Fibroblast of the aortic adventitia (primary cell): ENCODE results near the gene CACNA1D. TPM values are rescaled to one million over a fixed set of nuclear protein-coding genes. Genes with fewer than 3 reads are reported as not detected.

Source experiments
- DNase-seq: peaks from one replicate; pipeline ENCODE4 v3.0.0-alpha.2; 2010; ENCODE audit warnings: low read depth
- H3K4me3 ChIP-seq: 2 replicates; pipeline ENCODE4 v1.5.1; 2011; ENCODE audit warnings: low read depth, mild to moderate bottlenecking, control low read depth, low read length, moderate library complexity
- CTCF ChIP-seq: IDR thresholded peaks from 2 replicates; pipeline ENCODE4 v1.5.1; 2011; ENCODE audit warnings: mild to moderate bottlenecking, low read length, control low read depth, inconsistent platforms; ENCODE audit not compliant: insufficient read depth
- total RNA-seq: library from RNA; depleted of rRNA; stranded (reverse); fragments of >200 nt; gene quantifications from 2 replicates; pipeline ENCODE4 v1.2.3, GENCODE V29; 2012; ENCODE audit warnings: low replicate concordance

Gene CACNA1D
- total RNA-seq, 1 donor, result 1.9 TPM

- DNase-seq, result no peak
- TF ChIP-seq CTCF, result no peak
- H3K4me3 ChIP-seq, result no peak overlapping the region
Observed at GRCh38 chr3:53772562-53772961, 278.2 kb downstream of the CACNA1D start.

- TF ChIP-seq CTCF, result no peak
- peak; percentile 76 for DNase-seq
- H3K4me3 ChIP-seq, result no peak overlapping the region
Observed at GRCh38 chr3:53773021-53773436, 278.6 kb downstream of the CACNA1D start.

- TF ChIP-seq CTCF, result peak; percentile 8
- peak; percentile 97 for DNase-seq
Observed at GRCh38 chr3:53773611-53774368, 279.4 kb downstream of the CACNA1D start.

GRCh38 chr3:53774414-53774813, 280.0 kb downstream of the CACNA1D start:
- TF ChIP-seq CTCF, result no peak

More at GRCh38 chr3:53773611-53774368, 279.4 kb downstream of the CACNA1D start:
- H3K4me3 ChIP-seq, result no peak overlapping the region

GRCh38 chr3:53775018-53775417, 280.6 kb downstream of the CACNA1D start:
- no peak overlapping the region for H3K4me3 ChIP-seq
- no peak for DNase-seq
- TF ChIP-seq CTCF, result no peak

More at GRCh38 chr3:53774414-53774813, 280.0 kb downstream of the CACNA1D start:
- no peak overlapping the region for H3K4me3 ChIP-seq
- DNase-seq, result no peak

- DNase-seq, result no peak
- no peak overlapping the region for H3K4me3 ChIP-seq
- no peak for TF ChIP-seq CTCF
Observed at GRCh38 chr3:53775834-53776251, 281.4 kb downstream of the CACNA1D start.
